Peyer's patch (tissue), 4 donors: ENCODE results near the gene SRPK2. TPM values are rescaled to one million over a fixed set of nuclear protein-coding genes. Genes with fewer than 3 reads are reported as not detected.
"Not testable (repeated sequence)": the region's sequence is repeated elsewhere in the genome, so short reads cannot be mapped to it uniquely, and the experiment has no call there.

Source experiments
- DNase-seq, 3 donors: peaks; one replicate each; pipeline ENCODE4 v3.0.0-alpha.2; 2017 to 2019
- H3K27ac ChIP-seq, 4 donors: fragments of 200-600 bp; sonication (generic); one replicate each; pipeline ENCODE4 v1.5.1; 2016 to 2019
- H3K27me3 ChIP-seq, 2 donors: fragments of 200-600 bp; sonication (generic); one replicate each; pipeline ENCODE4 v1.5.1; 2019
- H3K36me3 ChIP-seq, 3 donors: fragments of 200-600 bp; sonication (generic); one replicate each; pipeline ENCODE4 v1.5.1; 2016 to 2019
- H3K4me1 ChIP-seq, 4 donors: fragments of 200-600 bp; sonication (generic); one replicate each; pipeline ENCODE4 v1.5.1; 2016 to 2019
- H3K4me3 ChIP-seq, 4 donors: fragments of 200-600 bp; sonication (generic); 1 replicate in 3 of 4; 2 replicates in 1 of 4; pipeline ENCODE4 v1.5.1; 2016 to 2019; ENCODE audit warnings: mild to moderate bottlenecking in 1 of 4
- H3K9me3 ChIP-seq, 4 donors: fragments of 200-600 bp; sonication (generic); one replicate each; pipeline ENCODE4 v1.5.1; 2016 to 2019; ENCODE audit warnings: mild to moderate bottlenecking in 1 of 4
- CTCF ChIP-seq, 6 experiments: fragments of 450-650 bp in 4 of 6; fragments of 200-600 bp in 2 of 6; sonication (generic) in 1 of 6; IDR thresholded peaks; one replicate each; pipeline ENCODE4 v1.5.1; 2017 to 2019; ENCODE audit warnings: antibody characterized with exemption in 6 of 6, mild to moderate bottlenecking in 3 of 6, moderate library complexity in 1 of 6
- POLR2A ChIP-seq, 2 donors: fragments of 450-650 bp; IDR thresholded peaks; one replicate each; pipeline ENCODE4 v1.5.1; 2017; ENCODE audit warnings: antibody characterized with exemption in 2 of 2, mild to moderate bottlenecking in 2 of 2, moderate library complexity in 2 of 2
- total RNA-seq, 4 donors: library from RNA; depleted of rRNA; stranded (reverse); fragments of >200 nt; gene quantifications; one replicate each; pipeline ENCODE4 v1.1.0, GENCODE V29; 2016

The SRPK2 gene
- total RNA-seq, 4 donors from 2014 or later, result 25.7 to 96.6 (median 33.6) TPM

DNA sequence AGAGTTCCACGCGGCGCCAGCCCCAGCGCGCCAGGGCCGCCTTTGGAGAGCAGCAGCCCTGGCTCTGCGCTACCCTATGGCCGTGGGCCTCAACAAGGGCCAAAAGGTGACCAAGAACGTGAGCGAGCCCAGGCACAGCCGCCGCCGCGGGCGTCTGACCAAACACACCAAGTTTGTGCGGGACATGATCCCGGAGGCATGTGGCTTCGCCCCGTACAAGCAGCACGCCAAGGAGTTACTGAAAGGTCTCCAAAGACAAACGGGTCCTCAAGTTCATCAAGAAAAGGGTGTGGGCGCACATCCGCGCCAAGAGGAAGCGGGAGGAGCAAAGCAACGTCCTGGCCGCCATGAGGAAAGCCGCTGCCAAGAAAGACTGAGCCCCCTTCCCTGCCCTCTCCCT is 144.1 kb downstream of the SRPK2 start:
- H3K27ac ChIP-seq, result no peak overlapping the region
- H3K9me3 ChIP-seq, result no peaks in the 10 kb centered on the region
- DNase-seq, result no peak
- H3K36me3 ChIP-seq, result no peaks in the 10 kb centered on the region
- no peak overlapping the region for H3K4me3 ChIP-seq
- H3K27me3 ChIP-seq, result no peaks in the 10 kb centered on the region
- TF ChIP-seq POLR2A (IDR thresholded peaks at IDR 0.05), result no peak
- TF ChIP-seq CTCF (IDR thresholded peaks at IDR 0.05), result no peak
- no peaks in the 10 kb centered on the region for H3K4me1 ChIP-seq

DNA sequence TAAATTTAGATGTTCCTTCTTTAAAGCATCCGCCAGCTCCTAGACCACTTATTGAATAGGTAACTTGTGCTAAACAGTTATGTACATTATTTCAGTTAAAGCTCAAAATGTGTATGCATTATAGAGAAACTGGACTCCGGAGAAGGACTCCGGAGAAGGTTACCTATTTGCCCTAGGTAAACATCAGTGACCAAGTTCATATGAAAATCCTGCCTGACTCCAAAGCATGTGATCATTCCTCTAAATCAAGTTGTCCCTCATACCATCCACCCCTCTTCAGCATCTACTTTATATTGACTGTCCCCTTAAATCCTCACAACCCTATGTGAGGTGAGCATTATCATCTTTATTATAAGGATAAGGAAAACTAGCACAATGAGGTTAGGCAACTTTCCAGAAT is 147.5 kb downstream of the SRPK2 start:
- Histone ChIP-seq H3K4me3 (no peak overlapping the region), H3K27me3 (no peaks in the 10 kb centered on the region), H3K36me3 (no peaks in the 10 kb centered on the region), H3K4me1 (no peaks in the 10 kb centered on the region), H3K27ac (no peak overlapping the region), H3K9me3 (no peaks in the 10 kb centered on the region)
- no peak for TF ChIP-seq POLR2A (IDR thresholded peaks at IDR 0.05)
- no peak for TF ChIP-seq CTCF (IDR thresholded peaks at IDR 0.05)
- DNase-seq, result no peak

DNA sequence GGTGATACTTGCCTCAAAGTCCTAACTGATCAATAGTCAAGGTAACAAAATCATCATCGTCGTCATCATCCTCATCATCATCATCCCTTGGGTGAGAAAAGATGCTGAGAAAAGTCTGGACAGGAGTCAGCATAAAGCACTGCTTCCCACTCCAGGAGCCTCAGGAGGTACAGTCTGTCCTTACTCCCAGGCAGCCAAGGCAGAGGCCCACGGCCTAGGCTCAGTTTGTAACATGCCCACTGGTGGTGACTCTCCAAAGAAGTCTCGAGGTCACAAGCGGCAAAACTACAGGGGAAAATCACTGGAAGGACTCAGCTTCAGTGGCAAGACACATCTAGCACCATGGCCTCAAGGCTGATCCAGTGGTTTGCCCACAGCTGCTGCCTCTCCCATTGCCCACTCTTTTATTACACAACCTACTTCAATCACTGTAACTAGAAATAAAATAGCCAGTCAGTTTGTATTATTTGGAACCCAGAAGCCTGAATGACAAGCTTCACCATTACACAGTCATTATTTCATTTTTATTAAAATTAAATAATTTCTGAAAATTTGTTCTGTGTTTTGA is 150.4 kb downstream of the SRPK2 start:
- TF ChIP-seq POLR2A (IDR thresholded peaks at IDR 0.05) (no peak), CTCF (IDR thresholded peaks at IDR 0.05) (no peak)

GRCh38 chr7:105234886-105235285 is 153.8 kb downstream of the SRPK2 start:
- TF ChIP-seq POLR2A (IDR thresholded peaks at IDR 0.05), result no peak
- TF ChIP-seq CTCF (IDR thresholded peaks at IDR 0.05), result no peak
- Histone ChIP-seq H3K4me1 (no peaks in the 10 kb centered on the region), H3K36me3 (no peaks in the 10 kb centered on the region), H3K27ac (no peak overlapping the region), H3K27me3 (no peaks in the 10 kb centered on the region), H3K4me3 (no peak overlapping the region), H3K9me3 (no peaks in the 10 kb centered on the region)
- DNase-seq, result no peak

More for the DNA sequence above, 150.4 kb downstream of the SRPK2 start:
- no peak for DNase-seq
- Histone ChIP-seq H3K4me3 (no peak overlapping the region), H3K27me3 (no peaks in the 10 kb centered on the region), H3K36me3 (no peaks in the 10 kb centered on the region), H3K27ac (no peak overlapping the region), H3K4me1 (no peaks in the 10 kb centered on the region), H3K9me3 (no peaks in the 10 kb centered on the region)

DNA sequence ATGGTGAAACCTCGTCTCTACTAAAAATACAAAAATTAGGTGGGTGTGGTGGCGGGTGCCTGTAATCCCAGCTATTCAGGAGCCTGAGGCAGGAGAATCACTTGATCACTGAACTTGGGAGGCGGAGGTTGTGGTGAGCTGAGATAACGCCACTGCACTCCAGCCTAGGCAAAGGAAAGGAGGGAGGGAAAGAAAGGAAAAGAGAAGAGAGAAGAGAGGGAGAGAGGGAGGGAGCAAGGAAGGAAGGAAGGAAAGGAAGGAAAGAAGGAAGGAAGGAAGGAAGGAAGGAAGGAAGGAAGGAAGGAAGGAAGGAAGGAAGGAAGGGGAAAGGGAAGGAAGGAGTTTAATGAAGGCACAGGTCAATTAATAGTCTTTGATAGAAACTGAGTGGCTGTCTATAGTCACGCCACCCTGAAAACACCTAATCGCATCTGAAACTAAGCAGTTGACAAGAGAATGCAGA is 155.9 kb downstream of the SRPK2 start:
- H3K4me3 ChIP-seq, H3K9me3 ChIP-seq, H3K4me1 ChIP-seq, H3K27me3 ChIP-seq, H3K27ac ChIP-seq, H3K36me3 ChIP-seq, DNase-seq: not testable (repeated sequence)

- no peaks in the 10 kb centered on the region for H3K9me3 ChIP-seq
- no peaks in the 10 kb centered on the region for H3K27me3 ChIP-seq
- peaks cover 0 to 3% (median 0%) of the 10 kb centered on the region in 4 donors for H3K4me1 ChIP-seq
- no peaks in the 10 kb centered on the region for H3K36me3 ChIP-seq
- no peak overlapping the region for H3K27ac ChIP-seq
- DNase-seq, result no peak
- no peak overlapping the region for H3K4me3 ChIP-seq
- no peak for TF ChIP-seq CTCF (IDR thresholded peaks at IDR 0.05)
- no peak for TF ChIP-seq POLR2A (IDR thresholded peaks at IDR 0.05)
These were observed 158.2 kb downstream of the SRPK2 start for GRCh38 chr7:105230486-105230885.
